ENCODE measurements around the gene FBXL2.
A peak's percentile ranks its signal among the peaks of the same experiment; 100 is the strongest.
"Not testable (repeated sequence)": the region's sequence is repeated elsewhere in the genome, so short reads cannot be mapped to it uniquely, and the experiment has no call there.

The FBXL2 gene

DNA sequence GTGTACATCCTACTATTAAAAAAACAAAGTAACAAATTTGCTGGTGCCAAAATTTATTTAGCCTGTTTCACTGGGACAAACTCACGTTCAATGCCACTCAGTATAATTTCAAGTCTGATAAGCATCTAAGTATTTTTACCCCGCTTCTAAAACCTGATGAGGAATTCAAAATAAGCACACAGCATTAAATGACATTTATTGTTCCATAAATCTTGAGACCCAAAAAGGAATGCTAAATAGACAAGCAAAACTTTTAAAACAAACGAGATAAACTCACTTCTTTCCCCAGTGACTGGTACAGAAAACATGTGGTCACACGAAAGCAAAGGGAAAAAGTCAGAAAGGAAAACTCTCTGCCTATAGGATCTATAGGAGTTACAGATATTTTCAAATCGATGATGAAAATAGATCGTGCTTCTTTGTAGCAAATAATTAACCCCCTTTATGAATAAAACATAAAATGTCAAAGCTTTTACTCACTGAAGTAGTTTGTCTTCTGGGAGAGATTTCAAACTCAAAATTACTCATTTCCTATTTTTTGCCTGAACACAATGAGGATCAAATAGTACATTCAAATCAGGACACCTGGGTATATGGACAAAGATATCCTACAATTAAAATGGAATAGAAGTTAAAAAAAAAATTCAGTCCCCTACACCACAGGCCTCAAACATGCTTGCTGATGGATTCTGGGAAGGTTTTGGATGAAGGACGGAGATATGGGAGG is 111.3 kb downstream of the FBXL2 start:
- no peak for DNase-seq

DNA sequence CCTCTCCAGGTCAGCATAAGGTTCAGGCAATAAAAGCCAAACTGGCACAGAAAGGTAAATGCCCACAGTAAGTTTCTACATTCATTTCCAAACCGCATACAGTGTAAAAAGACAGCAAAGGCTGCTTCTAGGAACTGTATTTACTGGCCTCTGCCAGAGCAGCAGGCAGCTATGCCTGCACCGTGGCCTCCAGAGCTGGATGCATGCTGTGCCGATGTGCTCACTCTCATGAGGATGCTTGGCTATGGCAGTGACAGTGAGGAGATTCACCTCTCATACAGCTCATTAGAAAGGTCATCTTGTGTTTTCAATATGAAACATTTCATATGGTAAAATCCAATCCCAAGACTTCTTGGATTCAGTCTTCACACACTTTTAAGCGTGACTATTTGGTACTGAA is 112.7 kb downstream of the FBXL2 start:
- DNase-seq = no peak

DNA sequence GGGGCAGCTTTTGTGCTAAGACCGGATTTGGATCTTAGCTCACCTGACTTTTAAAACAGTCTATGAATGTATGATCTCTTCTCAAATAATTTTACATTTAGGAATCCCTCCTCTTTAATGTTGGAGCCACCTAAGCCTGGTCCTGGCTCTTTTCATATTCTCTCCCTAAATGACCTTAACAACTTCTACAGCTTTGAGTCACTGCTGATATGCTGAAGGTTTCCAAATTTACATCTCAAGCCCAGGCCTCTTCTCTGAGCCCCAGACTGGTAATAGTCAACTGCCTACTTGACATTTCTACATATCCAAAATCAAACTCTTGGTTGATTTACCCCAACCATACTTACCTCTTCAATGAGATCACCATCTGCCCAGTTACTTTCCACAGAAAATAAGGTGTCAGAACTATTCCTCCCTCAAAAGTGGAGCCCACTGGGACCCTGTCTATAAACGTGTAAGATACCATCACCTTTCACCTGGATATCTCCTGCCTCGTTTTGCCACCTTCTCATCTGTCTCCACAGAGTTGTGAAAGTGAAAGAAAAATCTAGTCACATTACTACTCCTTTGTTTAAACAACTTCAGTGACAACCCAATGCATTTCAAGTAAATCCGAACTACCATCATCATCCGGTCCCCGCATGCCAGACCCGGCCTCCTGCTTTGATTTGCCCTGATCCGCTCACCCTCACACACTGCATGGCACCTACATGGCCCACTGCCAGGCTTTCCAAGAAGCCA is 114.2 kb downstream of the FBXL2 start:
- DNase-seq = no peak

DNA sequence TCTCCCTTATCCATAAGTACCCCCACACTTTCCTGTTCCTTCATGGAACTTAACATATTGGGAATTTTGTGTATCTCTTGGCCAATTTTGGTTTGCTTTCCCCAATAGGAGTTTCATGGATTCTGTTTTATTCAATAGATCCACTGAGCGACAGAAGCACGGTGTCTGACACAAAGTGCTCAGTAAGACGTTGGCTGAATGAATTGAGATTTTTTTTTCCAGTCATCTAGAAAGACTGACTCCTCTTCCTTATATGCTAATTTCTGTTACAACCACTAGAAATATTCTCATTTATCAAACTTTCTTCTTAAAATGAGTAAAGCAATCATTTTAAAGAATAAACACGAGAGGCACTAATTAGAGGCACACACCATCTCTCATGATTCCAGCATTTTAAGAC is 114.9 kb downstream of the FBXL2 start:
- no peak for DNase-seq

DNA sequence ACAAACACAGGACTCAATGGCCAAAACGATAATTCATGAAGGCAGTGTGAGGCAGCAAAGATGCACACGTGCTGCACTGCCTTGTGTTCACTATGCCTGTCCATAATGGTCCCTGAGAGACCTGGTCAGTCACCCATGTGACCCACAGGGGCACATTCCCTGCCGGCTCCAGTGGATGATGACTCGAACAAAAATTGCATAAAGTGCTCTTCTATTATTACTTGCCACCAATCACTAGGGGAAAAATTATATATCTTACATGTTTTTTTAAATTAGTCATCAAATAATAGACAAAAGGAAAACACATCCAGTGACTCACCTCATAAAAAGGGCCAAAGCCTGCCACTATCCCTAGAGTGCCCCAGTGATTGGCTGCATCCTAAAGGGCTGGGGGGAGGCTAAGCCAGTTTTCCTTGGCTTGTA is 115.5 kb downstream of the FBXL2 start:
- no peak for DNase-seq

DNA sequence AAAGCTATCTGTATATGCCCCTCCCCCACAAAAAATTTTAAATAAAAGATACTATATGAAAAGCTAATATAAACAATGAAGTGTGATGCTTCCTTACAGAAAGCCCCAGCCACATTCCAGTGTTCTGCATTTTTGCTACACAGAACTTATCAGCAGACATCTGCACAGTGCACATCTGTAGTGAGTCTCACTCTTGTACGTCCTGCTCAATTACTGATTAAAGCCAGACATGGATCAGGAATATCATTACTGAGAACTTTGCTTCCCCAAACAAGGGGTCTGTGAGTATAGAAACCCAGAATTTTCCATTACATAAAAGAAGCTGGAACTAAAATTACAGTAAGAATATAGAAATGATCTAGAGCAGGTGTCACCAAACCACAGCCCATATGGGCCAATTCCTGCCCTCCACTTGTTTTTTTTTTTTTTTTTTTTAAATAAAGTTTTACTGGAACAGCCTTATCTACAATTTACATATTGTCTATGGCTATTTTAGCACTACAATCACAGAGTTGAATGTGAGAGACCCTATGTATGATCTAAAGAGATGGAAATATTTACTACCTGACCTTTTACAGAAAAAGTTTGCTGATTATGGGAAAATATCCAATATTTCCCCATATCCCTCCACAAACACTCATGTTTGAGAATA is 117.3 kb downstream of the FBXL2 start:
- no peak for DNase-seq

DNA sequence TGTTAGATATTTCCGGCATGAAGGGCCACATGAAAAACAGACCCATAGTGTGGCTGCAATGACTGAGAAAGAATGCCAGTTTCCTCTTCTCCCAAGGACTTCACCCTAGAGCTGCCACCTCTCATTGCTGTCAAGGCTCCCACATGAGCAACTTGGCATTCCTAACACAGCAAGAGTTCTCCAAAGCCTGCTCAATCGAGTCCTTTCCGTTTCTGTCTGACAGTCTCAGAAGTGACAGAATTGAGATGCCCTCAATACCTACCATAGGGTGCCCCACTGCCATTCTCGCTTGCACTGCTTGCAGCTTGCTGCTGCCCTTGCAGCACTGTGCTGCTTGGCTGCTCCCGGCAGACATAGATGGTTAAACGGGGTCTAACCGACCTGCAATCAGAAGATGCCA is 118.7 kb downstream of the FBXL2 start:
- no peak for DNase-seq

DNA sequence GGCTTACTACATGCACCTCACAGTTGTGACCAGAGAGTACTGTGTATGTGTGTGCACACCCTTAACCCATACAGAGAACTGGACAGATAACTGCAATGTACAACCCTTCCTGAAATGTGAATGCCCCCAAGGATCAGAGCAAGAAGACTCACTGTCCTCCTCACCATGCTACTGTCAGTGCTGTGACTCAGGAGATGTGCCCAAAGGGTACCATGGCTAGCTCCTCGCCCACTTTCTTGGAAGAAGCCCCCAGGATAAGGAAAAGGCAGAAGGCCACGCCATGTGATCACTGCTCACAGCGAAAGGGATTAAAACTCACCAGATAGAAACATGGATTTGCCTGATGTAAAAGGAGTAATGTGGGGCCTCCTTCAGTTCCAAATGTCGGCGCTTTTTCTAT is 121.2 kb downstream of the FBXL2 start:
- DNase-seq = no peak

DNA sequence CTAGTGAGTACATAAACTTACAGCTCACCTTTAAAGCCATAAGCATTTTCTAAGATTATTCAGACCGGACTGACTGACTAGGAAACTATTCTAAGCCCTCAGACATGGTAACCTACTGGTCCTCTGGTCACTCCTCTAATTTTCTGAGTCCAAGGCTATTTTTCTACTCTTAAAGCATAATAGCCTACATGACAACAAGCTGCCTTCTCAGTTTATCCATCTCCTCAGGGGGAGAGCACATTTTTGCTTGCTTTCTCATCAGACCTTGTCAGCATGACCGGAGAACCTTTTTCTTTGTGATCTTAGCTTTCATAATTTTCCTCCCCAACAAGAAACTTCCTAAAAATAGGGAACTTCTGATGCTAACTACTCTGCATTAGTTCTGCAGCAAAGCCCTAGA is 124.5 kb downstream of the FBXL2 start:
- DNase-seq = no peak

DNA sequence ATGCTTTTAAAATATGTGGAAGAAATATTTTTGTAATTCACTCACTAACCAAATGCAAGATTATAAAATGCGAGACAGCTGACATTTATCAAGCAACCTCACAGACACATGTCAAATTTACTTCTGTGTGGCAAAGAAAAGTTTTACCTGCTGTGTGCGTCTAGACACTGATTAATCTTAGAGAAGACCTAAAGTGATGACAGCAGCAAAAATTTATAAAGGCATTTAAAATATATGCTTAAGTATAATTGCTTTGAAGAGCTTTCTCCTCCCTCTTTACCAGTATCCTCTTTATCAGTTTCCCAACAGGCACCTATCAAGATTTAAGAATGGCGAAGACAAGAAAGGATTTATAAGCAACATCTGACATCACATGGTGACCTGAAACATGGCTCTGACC is 125.7 kb downstream of the FBXL2 start:
- no peak for DNase-seq

DNA sequence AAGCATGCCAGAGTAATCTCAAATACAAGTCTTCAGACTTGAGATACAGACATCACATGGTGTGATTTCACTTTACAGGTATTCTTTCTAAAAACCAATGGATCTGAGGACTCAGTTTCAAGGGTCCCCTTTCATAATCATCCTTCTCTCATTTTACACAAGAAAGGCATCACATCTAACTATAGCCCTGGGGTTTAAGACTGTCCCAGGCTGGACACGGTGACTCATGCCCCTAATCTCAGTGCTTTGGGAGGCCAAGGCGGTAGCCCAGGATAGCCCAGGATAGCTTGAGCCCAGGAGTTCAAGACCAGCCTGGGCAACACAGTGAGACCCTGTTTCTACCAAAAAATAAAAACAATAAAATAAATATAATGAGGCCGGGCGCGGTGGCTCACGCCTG is 126.5 kb downstream of the FBXL2 start:
- DNase-seq = no peak

DNA sequence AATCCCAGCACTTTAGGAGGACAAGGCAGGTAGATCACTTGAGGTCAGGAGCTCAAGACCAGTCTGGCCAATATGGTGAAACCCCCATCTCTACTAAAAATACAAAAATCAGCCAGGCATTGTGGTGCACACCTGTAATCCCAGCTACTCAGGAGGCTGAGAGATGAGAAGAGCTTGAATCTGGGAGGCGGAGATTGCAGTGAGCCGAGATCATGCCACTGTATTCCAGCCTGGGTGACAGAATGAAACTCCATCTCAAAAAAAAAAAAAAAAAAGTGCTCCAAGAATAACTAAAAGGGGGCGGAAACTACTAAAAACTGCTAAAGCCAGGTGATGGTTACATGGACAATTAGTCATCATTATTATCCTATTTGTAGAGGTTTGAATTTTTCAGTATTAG is 133.6 kb downstream of the FBXL2 start:
- not testable (repeated sequence) for DNase-seq

DNA sequence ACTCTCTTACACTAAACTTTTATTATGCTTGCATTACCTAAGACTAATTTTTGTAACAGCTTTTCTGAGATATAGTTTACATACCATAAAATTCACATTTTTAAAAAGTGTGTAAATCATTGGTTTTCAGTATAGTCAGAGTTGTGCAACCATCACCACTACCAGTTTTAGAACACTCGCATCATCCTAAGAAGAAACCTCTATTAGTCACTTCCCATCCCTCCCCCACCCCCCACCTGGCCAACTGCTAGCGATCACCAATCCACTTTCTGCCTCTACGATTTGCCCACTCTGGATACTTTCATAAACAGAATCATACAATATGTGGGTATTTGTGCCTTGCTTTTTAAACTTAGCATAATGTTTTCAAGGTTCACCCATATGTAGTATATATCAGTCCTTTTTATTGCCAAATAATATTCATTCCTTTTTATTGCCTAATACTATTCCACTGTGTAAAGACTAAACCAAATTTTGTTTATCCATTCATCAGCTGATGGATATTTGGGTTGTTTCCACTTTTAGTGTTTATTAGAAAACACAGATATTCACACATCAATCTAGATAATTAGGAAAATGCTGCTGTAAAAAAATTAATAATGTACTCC is 139.9 kb downstream of the FBXL2 start:
- DNase-seq = peak; percentile 61

DNA sequence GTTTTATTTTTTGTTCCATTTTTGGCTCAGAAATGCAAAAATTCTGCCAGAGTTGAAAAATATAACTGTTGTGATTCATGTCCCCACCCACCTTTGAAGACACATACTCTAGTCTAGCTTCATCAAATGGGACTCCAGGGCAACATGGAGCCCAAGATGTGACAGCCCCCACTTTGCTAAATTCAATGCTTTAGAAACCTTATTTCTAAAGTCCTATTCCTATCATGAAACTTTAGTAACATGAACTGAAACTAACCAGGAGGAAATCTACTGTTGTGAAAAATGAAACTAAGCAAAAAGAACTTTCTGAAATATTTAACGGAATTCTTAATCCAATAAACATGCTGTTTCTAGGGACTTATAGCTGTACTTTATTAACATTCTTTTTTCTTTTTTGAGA is 142.7 kb downstream of the FBXL2 start:
- DNase-seq = no peak

DNA sequence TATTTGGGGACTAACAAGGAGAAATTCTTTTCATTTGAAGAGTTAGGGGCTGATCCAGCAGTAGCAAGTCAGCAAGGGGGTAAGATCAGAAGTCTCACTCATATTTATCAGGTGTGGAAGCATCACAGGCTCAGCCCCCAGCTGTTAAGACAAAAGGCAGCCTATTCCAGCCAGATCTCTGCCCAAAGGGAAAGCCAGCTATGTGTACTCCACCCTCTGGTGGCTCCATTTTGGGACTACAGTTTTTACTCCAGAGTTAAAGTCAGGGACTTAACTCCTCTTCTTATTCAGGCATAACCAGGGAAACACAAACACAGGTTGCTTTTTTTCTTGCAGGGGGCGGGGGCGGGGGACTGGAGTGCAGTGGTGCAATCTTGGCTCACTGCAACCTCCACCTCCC is 143.7 kb downstream of the FBXL2 start:
- no peak for DNase-seq

DNA sequence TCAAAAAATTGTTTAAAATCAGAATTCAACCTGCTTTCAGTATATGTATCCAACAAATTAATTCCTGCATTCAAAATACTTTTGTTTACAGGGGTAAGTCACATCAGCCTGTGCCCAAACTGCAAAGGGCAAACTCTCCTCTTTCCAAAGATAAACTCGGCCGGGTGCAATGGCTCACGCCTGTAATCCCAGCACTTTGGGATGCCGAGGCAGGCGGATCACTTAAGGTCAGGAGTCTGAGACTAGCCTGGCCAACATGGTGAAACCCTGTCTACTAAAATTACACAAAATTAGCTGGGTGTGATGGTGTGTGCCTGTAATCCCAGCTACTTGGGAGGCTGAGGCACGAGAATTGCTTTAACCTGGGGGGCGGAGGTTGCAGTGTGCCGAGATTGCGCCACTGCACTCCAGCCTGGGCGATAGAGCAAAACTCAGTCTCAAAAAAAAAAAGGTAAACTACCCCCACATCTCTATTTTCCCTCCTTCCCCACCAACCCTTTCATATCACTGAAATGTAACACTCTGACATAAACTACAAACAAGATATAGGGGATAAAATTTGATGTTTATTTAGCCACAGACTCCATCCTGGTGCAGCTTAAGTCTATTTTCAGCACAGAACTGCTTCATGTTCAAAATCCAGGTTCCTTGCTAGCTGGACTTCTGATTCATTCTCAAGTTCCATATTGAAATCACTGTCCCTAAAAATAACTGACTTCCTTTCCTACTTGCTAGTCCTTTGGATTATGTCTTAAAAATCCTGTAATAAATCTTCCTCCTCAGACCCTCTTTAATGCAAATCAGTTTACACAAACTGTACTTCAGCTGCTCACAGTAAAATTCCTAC is 147.6 kb downstream of the FBXL2 start:
- no peak for DNase-seq

DNA sequence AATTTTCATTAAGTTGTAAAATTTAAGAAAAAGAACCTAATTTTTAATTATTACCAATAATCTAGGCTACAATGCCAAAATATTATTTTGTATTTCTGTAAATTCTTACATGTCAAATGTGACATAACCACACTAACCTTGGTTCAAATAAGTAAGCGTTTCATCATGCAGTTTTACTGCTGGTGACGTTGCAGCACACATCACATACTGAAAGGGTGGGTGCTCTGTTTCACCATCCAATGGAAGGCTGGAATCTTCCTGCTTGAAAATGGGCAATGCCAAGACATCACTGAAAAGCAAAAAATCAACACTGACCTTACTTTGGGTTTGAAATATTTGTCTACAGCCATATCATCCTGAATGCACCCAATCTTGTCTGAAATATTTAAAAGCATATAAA is 148.2 kb downstream of the FBXL2 start:
- DNase-seq = no peak

DNA sequence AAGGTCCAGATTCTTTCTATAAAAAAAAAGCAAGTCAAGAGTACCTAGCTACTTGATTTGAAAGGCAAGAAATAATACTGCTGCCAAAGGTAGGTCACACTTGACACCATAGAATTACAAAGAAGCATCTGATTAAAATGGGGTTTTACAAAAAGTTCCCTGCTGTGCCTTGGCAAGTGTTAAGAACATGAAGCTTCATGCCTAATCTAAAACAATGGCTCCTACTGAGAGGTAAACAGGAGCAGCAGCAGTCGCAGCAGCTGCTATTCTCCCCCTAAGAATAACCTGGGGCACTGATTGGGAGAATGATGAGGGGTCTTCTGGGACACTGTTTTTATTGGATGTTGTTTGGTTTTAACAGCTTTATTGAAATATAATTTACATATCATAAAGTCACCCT is 148.8 kb downstream of the FBXL2 start:
- no peak for DNase-seq

DNA sequence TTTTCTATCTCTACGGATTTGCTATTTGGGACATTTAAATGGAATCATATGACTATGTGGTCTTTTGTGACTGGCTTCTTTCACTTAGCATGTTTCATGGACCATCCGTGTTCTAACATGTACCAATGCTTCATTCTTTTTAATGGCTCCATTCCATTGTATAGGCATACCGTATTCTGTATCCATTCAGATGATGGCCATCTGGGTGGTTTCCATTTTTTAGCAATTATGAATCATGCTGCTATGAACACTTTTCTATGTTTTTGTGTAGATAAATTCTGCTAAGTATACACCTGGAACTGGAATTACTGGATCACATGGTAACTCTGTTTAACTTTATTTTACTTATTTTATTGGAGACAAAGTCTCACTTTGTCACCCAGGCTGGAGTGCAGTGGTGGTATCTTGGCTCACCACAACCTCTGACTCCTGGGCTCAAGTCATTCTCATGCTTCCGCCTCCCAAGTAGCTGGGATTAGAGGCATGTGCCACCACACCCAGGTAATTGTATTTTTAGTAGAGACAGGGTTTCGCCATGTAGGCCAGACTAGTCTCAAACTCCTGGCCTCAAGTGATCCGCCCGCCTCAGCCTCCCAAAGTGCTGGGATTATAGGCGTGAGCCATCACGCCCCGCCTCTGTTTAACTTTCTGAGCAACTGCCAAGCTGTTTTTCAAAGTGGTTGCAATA is 149.5 kb downstream of the FBXL2 start:
- no peak for DNase-seq

DNA sequence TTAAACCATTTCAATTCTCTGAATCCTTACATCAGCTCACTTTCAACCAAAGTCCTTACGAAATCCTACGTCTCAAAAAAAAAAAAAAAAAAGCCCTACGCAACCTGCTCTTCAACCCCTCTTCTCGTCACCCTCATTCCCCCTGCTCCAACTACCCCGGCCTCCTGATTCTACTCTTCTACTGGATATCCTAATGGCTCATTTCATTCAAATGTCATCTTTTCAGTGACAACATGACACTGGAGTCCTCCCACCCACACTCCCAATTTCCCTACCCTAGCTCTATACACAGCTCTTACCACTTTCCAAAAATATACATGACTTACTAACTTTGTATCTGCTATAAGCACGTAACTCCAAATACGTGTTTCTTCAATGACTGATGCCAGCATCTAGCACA is 151.5 kb downstream of the FBXL2 start:
- DNase-seq = no peak

DNA sequence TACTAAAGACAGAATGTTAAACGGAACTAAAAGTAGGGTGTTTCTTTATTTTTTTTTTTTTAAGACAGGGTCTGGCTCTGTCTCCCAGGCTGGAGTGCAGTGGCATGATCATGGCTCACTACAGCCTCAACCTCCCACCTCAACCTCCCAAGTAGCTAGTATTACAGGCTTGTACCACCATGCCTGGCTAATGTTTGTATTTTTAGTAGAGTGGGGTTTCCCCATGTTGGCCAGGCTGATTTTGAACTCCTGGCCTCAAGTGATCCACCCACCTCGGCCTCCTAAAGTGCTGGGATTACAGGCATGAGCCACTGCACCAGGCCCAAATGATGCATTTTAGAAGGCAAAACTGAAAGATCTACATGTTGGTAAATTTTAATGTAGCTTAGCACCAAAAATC is 152.1 kb downstream of the FBXL2 start:
- not testable (repeated sequence) for DNase-seq

DNA sequence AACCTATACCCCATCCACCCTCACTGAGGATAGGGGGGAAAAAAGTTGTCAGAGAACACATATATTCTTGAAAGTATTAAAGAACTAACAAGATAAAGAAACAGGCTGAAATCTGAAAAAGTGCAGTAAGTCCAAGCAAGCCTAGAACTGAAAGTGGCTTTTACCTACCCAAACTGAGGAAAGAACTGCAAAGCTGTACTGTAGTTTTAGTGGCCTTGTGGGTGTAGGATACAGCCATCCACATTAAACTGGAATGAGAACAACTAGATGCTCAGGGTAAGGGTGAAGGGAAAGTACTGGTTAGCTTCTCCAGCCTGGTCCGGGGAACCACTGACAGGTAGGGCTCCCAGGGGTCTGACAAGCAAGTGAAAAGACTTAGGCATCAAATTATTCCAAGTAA is 152.8 kb downstream of the FBXL2 start:
- no peak for DNase-seq
